SKM-1 (cell line): Measurements from ENCODE around the gene SUOX.
A peak's percentile ranks its signal among the peaks of the same experiment; 100 is the strongest.
"Not testable (repeated sequence)": the region's sequence is repeated elsewhere in the genome, so short reads cannot be mapped to it uniquely, and the experiment has no call there.

Experiments
- DNase-seq: peaks from one replicate; lab custom pipeline; 2025; ENCODE audit not compliant: unreplicated experiment; lab: John Stamatoyannopoulos, UW

SUOX gene

GRCh38 chr12:55996715-55997534 lies at the start of gene SUOX:
Gene SUOX, plus strand, starts transcription at chr12:55997276. Its CDS starts 4,946 bp downstream, at chr12:56002222.
- DNase-seq: no peak

- DNase-seq: no peak
Measured at GRCh38 chr12:55955344-55955743, 41.7 kb upstream of the SUOX start.

DNA sequence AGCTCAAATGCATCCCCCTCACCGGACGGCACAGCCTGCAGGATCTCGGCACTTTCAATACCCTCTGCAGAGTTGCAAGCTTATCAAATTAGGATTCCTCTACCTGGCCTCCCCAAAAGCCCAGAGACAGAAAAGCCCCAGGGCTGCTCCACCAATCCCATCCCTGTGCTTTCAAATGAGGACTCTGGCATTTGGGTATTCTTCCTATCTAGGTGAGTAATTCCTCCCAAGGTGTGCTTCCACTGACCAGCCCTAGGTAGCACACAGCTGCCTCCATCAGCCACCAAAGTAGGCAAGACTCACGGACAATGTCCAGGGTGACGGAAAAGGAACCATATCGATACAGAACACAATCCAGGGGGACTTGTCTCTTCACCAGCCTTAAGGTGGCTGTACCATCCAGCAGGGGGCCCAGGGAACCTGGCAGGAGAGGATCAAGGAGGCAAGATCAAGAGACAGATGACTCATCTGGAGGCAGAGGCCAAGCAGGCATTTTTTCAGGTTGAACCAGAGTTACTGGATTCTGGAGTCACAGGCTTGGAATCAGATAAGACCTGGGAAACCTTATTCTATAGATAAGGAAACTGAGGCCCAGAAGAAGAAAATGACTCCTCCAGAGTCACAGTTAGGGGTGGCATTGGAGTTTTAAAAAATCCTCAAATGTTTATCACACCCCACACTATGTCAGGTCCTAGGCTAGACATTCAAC lies 41.1 kb upstream of the SUOX start:
- no peak for DNase-seq

GRCh38 chr12:55957106-55957859 lies 39.8 kb upstream of the SUOX start:
- DNase-seq: no peak

GRCh38 chr12:55963760-55964159 lies 33.3 kb upstream of the SUOX start:
- no peak for DNase-seq

GRCh38 chr12:55965240-55965639 lies 31.8 kb upstream of the SUOX start:
- no peak for DNase-seq

GRCh38 chr12:55965941-55966407 lies 31.1 kb upstream of the SUOX start, which contains the start of gene PMEL:
Gene PMEL, minus strand, starts transcription at chr12:55966042. Its CDS starts 31 bp downstream, at chr12:55966011.
- no peak for DNase-seq

DNA sequence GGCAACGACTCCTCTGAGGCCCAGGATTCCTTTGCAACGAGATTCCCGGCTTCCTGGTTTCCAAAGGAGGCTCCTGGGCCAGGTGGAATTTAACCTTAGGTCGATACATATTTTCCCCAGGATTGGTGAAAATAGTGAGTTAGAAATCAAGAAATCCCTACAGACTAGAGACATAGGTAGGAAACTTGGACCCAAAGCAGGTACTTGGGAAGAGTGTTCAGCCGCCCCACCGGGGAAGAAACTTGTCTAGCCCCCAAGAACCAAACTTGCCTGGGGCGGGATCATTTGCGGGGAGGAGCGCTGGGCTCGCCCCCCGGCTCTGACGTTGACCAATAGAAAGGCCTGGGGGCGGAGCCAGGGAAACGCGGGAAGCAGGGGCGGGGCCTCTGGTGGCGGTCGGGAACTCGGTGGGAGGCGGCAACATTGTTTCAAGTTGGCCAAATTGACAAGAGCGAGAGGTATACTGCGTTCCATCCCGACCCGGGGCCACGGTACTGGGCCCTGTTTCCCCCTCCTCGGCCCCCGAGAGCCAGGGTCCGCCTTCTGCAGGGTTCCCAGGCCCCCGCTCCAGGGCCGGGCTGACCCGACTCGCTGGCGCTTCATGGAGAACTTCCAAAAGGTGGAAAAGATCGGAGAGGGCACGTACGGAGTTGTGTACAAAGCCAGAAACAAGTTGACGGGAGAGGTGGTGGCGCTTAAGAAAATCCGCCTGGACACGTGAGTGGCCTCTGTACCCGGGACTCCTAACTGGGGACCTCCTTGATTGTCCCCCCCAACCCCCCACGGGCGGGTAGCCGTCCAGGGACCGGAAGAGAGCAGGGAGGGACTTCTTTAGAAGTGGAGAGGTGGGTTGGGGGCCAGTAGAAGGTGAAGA lies 30.4 kb upstream of the SUOX start, which contains the start of gene CDK2:
Gene CDK2, plus strand, starts transcription at position 423 of the 874 bp plus-strand sequence. Its CDS starts 179 bp downstream, at position 602.
- DNase-seq: peak; percentile 40

GRCh38 chr12:55969356-55969755 lies 27.7 kb upstream of the SUOX start:
- DNase-seq: no peak

DNA sequence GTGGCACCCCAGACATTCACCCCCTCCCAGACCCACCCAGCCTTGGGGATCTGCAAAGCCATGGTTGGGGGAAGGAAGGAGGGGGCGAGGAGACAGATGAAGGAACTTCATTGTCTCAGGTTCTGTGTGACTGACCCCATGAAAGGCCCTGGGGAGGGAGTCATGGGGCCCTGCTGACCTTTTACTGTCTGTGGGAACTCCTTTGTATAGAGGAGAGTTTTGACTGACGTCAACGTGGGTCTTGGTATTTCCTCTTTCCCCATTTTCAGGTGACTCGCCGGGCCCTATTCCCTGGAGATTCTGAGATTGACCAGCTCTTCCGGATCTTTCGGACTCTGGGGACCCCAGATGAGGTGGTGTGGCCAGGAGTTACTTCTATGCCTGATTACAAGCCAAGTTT lies 26.3 kb upstream of the SUOX start:
- no peak for DNase-seq

DNA sequence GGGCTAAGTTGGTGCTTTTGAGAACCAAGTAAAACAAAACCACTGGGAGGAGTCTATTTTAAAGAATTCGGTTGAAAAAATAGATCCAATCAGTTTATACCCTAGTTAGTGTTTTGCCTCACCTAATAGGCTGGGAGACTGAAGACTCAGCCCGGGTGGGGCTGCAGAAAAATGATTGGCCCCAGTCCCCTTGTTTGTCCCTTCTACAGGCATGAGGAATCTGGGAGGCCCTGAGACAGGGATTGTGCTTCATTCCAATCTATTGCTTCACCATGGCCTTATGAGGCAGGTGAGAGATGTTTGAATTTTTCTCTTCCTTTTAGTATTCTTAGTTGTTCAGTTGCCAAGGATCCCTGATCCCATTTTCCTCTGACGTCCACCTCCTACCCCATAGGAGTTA lies 25.0 kb upstream of the SUOX start:
- DNase-seq: no peak

GRCh38 chr12:55972456-55972855 lies 24.6 kb upstream of the SUOX start:
- no peak for DNase-seq

DNA sequence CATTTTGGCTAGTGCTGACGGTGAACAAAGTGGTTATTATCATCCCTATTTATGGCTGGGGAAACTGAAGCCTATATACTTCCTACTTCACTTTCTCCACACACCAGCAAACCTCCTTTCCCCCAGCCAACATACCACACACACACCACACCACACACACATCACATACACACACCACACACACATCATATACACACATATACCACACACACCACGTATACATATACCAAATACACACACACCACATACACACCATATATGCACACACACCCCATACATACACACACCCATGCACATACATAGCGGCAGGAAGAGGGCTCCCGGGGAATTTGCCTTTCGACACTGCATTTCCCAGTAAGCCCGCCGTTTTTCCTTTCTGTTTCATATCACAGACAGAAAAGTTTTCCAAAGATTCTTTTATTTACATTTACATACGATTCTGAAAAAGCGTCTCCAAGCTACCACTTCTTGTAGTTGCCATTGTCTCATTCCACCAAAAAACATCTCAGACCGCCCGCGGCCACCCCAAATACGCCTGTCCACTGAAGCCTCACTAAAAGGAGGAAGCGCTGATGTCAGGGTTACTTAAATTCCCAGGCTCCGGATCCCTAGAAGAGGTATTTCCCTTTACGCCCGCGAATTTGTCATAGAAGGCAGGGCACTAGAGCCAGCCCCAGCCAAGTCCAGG lies 24.0 kb upstream of the SUOX start:
- no peak for DNase-seq

DNA sequence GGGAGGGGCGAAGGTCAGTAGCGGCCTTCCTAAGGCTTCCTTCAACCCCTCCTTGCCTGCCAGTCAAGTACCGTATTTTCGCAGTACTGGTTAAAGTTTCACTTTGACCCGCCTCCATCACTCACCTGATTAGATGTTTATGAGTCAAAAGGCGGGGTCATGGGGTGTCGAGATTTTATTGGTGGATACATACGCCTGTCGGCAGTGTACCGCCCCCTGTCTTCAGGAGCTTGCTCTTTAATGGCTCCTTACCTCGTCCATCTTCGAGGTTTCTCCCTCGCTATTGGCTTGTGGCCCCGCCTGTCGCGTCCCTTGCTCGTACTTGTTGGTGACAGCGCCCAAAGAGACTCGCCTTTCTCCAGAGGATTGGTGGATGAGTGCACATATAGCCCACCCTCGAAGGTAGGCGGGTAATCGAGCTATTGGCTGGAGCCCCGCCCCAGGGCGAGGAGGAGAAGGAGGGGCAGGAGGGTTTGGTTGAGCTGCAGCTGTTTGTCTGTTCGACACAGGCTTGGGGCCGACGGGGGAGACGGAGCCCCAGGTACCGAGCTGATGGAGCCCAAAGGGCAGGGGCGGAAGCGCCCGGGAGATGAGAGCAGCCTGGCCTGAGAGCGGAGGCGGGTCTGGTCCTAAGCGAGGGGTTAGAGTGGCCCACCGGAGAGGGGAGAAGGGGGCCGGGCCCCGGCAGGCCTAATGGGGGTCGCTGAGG lies 23.3 kb upstream of the SUOX start, which contains the start of gene RAB5B:
Gene RAB5B, plus strand, starts transcription at position 480 of the 709 bp plus-strand sequence. CDS start 12,883 bp downstream, outside the sequence.
- peak; percentile 92 for DNase-seq

DNA sequence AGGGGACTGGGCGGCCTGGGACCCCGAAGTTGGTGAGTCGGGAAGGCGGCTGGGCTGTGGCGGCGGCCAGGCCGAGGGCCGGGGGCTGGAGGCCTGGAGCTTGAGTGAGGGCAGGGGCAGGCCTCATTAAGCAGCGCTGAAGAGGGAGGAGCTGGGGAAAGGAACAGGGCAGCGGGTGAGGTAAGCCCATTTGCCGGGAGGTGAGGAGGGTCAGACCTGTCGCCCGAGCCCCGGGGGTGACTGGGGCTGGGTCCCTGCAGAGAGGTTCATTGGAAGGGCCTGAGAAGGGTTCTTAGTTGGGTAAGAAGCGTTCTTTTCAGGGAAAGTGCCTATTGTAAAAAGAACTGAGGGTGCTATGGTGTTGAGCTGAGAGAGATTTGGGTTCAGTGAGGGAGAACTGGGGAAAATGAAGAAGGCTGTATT lies 22.8 kb upstream of the SUOX start:
- no peak for DNase-seq

DNA sequence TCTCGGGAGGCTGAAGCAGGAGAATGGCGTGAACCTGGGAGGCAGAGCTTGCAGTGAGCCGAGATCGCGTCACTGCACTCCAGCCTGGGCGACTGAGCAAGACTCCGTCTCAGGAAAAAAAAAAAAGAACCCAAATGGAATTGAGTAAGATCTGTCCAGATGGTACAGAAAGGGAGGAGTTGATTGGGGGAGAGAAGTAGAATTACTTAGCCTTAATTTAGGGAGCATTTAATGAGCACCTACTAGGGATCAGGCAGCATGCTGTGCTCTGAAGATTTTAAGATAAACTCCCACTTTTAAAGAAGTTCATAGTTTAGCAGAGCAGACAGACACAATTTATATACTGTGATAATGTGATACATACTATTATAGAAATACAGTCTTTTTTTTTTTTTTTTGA lies 18.7 kb upstream of the SUOX start:
- DNase-seq: no peak

- DNase-seq: no peak
Measured at GRCh38 chr12:55979069-55979468, 18.0 kb upstream of the SUOX start.

GRCh38 chr12:55981882-55982281 lies 15.2 kb upstream of the SUOX start:
- DNase-seq: not testable (repeated sequence)
